ENCODE results near the gene ROBO1. TPM values are rescaled to one million over a fixed set of nuclear protein-coding genes. Genes with fewer than 3 reads are reported as not detected.

Gene ROBO1
- total RNA-seq, 1 donor from 2014 or later, result 13.4 TPM

- H3K36me3 ChIP-seq, result no peaks in the 10 kb centered on the region
- H3K4me3 ChIP-seq, result no peak overlapping the region
- no peak overlapping the region for H3K27ac ChIP-seq
- no peak for DNase-seq (ENCODE audit: low spot score in 2 of 2)
- H3K9me3 ChIP-seq, result no peaks in the 10 kb centered on the region
- no peaks in the 10 kb centered on the region for H3K27me3 ChIP-seq
- TF ChIP-seq, protein P1, sequence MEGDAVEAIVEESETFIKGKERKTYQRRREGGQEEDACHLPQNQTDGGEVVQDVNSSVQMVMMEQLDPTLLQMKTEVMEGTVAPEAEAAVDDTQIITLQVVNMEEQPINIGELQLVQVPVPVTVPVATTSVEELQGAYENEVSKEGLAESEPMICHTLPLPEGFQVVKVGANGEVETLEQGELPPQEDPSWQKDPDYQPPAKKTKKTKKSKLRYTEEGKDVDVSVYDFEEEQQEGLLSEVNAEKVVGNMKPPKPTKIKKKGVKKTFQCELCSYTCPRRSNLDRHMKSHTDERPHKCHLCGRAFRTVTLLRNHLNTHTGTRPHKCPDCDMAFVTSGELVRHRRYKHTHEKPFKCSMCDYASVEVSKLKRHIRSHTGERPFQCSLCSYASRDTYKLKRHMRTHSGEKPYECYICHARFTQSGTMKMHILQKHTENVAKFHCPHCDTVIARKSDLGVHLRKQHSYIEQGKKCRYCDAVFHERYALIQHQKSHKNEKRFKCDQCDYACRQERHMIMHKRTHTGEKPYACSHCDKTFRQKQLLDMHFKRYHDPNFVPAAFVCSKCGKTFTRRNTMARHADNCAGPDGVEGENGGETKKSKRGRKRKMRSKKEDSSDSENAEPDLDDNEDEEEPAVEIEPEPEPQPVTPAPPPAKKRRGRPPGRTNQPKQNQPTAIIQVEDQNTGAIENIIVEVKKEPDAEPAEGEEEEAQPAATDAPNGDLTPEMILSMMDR (IDR thresholded peaks at IDR 0.05), result no peak
- no peaks in the 10 kb centered on the region for H3K4me1 ChIP-seq
- intact Hi-C loops (cut with DNase I), result no loop called here
These were observed 534.3 kb downstream of the ROBO1 start for GRCh38 chr3:79233431-79234060.

DNA sequence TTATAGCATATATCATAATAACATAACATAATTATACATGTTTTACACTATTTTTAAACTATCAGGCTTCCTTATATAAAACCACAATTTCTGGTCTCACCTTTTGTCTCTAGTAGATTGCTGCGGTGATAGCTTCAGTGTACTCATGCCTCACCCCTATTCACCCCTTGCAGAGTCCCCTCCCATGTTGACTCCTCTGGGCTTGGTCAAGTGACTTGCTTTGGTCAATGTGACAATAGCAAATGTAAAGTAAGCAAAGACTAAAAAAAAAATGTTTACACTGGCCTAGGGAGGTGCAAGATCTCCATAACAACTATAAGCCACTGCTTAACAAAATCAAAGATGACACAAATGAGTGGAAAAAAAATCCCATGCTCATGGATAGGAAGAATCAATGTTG is 537.5 kb downstream of the ROBO1 start:
- TF ChIP-seq, protein P1 (IDR thresholded peaks at IDR 0.05), result no peak
- Histone ChIP-seq H3K9me3 (no peaks in the 10 kb centered on the region), H3K4me3 (no peak overlapping the region), H3K27me3 (no peaks in the 10 kb centered on the region), H3K27ac (no peak overlapping the region), H3K4me1 (no peaks in the 10 kb centered on the region), H3K36me3 (no peaks in the 10 kb centered on the region)
- intact Hi-C loops (cut with DNase I), result no loop called here
- DNase-seq (ENCODE audit: low spot score in 2 of 2), result no peak

GRCh38 chr3:79217096-79217495 is 550.7 kb downstream of the ROBO1 start:
- H3K27me3 ChIP-seq, result no peaks in the 10 kb centered on the region

GRCh38 chr3:79215286-79215685 is 552.5 kb downstream of the ROBO1 start:
- intact Hi-C loops (cut with DNase I), result no loop called here
- H3K27me3 ChIP-seq, result no peaks in the 10 kb centered on the region
- H3K9me3 ChIP-seq, result no peaks in the 10 kb centered on the region
- TF ChIP-seq, protein P1 (IDR thresholded peaks at IDR 0.05), result no peak
- no peaks in the 10 kb centered on the region for H3K4me1 ChIP-seq
- H3K4me3 ChIP-seq, result no peak overlapping the region
- H3K36me3 ChIP-seq, result no peaks in the 10 kb centered on the region
- no peak overlapping the region for H3K27ac ChIP-seq
- DNase-seq (ENCODE audit: low spot score in 2 of 2), result no peak

More at GRCh38 chr3:79217096-79217495, 550.7 kb downstream of the ROBO1 start:
- H3K4me3 ChIP-seq, result no peak overlapping the region
- no peaks in the 10 kb centered on the region for H3K36me3 ChIP-seq
- TF ChIP-seq, protein P1 (IDR thresholded peaks at IDR 0.05), result no peak
- no peak for DNase-seq (ENCODE audit: low spot score in 2 of 2)
- no peaks in the 10 kb centered on the region for H3K4me1 ChIP-seq
- intact Hi-C loops (cut with DNase I), result no loop called here
- H3K9me3 ChIP-seq, result no peaks in the 10 kb centered on the region
- no peak overlapping the region for H3K27ac ChIP-seq

DNA sequence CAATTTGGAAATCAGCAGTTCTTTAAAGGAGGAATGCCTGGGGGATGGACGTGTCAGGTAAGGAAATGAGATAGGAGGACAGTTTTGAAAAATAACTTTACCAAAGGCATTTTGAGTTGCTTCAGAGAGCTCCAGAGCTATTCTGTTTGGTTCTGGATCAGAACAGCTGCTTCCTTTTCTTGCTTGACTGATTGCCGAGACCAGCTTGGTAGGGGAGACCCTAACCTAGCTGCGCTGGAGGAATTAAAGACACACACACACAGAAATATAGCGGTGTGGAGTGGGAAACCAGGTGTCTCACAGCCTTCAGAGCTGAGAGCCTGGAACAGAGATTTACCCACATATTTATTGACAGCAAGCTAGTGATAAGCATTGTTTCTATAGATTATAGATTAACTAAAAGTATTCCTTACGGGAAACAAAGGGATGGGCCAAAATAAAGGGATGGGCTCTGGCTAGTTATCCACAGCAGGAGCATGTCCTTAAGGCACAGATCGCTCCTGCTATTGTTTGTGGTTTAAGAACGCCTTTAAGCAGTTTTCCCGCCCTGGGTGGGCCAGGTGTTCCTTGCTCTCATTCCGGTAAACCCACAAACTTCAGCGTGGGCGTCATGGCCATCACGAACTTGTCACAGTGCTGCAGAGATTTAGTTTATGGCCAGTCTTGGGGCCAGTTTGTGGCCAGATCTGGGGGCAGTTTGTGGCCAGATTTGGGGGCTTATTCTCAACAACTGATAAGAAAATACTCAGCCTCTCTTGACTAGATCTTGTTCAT is 556.0 kb downstream of the ROBO1 start:
- intact Hi-C loops (cut with DNase I), result no loop called here
- no peak for DNase-seq (ENCODE audit: low spot score in 2 of 2)
- H3K36me3 ChIP-seq, result no peaks in the 10 kb centered on the region
- TF ChIP-seq, protein P1 (IDR thresholded peaks at IDR 0.05), result no peak
- no peaks in the 10 kb centered on the region for H3K4me1 ChIP-seq
- H3K27ac ChIP-seq, result no peak overlapping the region
- no peak overlapping the region for H3K4me3 ChIP-seq
- no peaks in the 10 kb centered on the region for H3K27me3 ChIP-seq
- H3K9me3 ChIP-seq, result no peaks in the 10 kb centered on the region

Data from ascending aorta (tissue), 2 donors.